GM19467 (cell line): Measurements from ENCODE around the gene SLC4A11.
A peak's percentile ranks its signal among the peaks of the same experiment; 100 is the strongest.
"Not testable (repeated sequence)": the region's sequence is repeated elsewhere in the genome, so short reads cannot be mapped to it uniquely, and the experiment has no call there.

Experiments
- ATAC-seq: cut with Tn5 transposase; IDR thresholded peaks from one replicate; pipeline ENCODE4 v1.9.1; 2021; ENCODE audit warnings: mild to moderate bottlenecking, moderate library complexity; ENCODE audit not compliant: unreplicated experiment

The SLC4A11 gene

DNA sequence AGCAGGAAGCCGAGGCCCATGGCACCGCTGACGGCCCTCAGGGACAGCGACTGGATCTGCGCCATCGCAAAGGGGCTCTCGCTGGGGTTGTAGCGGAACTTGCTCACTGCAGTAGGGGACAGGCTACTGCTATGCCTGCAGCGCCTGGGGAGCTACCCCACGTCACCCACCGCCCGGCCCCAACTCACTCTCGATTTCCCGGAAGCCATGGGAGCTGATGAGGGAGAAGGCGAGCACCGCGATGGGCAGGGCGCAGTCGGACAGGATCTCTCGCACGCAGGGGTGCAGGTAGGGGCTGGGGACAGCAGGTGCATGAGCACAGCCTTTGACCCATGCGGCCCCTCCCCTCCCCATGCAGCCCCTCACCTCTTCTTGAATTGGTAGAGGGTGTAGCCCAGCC is 9.8 kb downstream of the SLC4A11 start:
- ATAC-seq, result no peak

DNA sequence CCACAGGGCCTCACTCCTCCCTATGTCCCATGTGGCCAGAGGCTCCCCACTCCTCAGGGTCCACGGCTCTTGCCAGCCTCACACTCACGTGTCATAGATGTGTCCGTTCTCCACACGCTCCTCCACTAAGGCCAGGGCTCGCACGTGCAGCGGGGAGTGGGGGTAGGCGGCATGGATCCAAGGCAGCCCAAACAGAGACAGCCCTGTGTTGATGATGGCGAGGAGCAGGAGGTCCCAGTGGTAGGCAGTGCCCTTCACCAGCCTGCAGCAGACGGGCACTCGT is 10.3 kb downstream of the SLC4A11 start:
- ATAC-seq, result no peak

GRCh38 chr20:3227936-3228749 is 10.8 kb downstream of the SLC4A11 start:
- ATAC-seq, result no peak

DNA sequence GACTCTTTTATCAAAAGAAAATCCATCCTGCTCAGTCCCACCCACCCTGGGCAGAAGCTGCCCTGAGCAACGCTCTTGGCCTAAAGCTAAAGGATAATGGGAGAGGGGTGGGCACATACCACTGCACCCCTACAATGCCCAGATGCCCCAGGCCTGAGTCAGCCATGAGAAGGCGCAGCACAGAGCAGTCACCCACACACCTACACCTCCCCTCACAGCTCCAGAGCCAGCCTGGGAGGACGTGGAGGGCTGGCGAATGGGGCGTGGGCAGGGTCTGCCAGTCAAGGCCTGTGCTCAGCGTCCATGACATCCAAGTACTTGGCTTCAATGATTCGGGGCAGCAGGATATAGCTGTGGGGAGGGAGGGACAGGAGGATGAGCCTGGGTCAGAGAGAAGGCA is 11.5 kb downstream of the SLC4A11 start:
- no peak for ATAC-seq

DNA sequence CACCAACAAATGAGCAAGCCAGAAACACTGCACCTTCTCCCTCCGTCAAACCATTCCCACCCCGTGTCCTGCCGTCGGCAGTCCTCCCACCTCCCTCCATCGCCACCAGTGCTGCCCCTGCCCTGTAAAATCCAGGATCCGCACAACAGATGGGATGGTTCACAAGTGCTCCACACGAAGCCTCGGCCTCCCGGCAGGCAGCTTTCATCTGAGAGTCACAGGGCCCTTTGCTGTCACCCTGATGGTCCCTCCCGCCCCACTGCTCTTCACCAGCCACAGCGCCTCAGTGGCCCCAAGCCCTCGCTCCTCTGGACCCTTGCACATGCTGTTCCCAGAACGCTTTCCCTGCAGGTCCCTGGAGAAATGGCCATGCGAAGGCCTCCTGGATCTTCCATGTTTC is 12.1 kb downstream of the SLC4A11 start:
- no peak for ATAC-seq

- no peak for ATAC-seq
These were observed 12.9 kb downstream of the SLC4A11 start for GRCh38 chr20:3226093-3226492.

- ATAC-seq, result no peak
These were observed 14.1 kb downstream of the SLC4A11 start for GRCh38 chr20:3224681-3225421.

DNA sequence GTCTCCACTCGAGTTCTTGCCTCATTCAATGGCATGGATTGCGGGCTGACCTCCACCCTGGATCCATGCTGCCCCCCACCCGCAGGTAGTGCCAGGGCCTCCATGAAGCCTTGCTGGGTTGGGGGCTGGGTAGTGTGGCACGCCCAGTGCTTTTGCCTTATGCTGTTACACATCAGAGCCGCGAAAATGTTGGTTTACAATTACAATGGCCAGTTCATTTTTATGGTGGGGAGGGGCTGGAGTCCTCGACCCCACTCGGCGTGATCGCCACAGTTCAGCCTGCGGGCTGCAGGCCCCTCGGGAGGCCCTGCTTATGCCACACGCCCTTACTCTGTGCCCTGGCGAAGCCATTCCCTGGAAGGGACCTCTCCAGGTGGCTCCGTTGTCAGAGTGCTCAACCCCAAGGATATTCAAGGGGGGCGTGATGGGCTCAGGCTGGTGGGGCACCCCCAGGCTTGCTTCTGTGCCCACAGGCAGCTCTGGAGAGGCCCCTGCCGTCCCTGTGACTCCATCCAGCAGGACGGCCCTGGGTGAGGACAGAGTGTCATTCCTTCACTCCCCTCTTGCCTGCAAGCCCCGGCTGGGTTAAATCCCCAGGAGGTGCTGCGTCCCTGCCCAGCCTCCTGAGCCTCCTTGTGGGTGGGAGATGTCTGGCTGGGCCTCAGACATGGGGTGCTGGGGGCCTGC is 14.9 kb downstream of the SLC4A11 start:
- ATAC-seq, result no peak

DNA sequence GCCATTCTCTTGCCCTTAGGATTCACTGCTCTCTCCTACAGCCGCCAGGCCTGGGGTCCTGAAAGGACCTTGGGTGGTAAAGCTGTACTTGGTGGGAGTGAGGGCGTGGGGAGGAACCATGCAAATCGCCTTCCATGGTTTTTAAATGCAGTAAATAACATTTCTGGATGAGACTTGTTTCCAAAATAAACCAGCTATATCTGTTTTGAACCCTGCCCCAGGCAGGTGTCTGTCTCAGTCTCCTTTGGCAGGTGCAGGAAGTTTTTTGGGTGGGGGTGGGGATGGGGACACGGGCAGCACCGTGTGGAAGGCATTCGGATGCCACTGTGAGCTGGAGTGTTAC is 15.4 kb downstream of the SLC4A11 start:
- no peak for ATAC-seq

- ATAC-seq, result peak; percentile 61
These were observed 16.1 kb downstream of the SLC4A11 start for GRCh38 chr20:3222635-3223600.

DNA sequence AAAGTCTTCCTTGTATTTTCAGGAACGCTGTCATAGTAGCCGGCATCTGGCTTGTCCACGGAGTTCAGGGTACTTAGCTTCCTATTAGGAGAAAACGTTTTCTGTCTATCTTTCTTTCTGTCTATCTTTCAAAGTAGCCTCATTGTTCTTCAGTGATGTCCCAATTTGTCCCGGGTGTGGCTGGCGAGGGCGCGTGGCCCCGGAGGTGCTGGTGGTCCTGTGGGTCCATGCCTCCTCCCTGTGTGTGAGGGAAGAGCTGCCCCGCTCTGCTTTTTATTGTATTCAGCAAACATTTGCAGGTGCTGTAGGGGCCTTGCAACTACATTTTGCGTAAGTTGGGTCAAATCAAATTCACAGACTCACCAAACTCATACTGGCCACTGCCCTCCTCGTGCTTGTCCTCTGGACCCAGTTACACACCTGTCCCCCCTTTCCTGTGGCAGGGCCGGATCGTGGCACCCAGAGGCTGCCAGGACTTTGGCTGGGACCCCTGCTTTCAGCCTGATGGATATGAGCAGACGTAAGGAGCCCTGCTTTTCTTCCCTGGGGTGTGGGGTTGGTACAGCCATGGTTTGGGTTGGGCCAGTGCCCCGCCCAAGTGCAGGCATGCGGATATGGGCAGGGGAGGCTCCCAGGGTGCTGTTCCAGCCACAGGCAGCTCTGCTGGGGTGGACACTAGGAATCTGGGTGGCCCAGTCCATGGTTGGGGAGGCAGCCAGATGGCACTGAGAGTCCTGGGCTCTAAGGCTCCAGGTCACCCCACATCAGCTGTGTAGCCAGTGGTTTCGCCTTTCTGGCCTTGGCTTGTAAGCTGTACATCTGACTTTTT is 17.4 kb downstream of the SLC4A11 start:
- no peak for ATAC-seq

GRCh38 chr20:3218307-3218988 is 20.5 kb downstream of the SLC4A11 start:
- ATAC-seq, result peak; percentile 55

DNA sequence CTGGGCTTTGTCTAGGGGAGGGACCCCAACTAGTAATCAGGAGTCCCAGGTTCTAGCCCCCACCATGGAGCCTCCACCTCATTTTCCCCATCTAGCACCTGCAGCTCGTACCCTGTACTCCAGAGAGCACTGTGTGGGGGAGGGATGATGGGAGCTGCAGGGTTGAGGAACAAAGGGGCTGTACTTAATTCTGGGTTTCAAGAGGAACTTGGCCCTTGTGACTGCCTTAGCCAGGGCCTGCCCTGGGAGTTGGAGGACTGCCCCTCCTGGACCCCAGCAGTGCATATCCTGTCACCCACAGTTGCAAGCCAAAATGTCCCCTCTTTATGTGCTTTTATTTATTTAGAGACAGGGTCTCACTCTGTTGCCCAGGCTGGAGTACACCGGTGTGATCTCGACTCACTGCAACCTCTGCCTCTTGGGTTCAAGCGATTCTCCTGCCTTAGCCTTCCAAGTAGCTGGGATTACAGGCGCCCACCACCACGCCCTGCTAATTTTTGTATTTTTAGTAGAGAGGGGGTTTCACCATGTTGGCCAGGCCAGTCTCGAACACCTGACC is 23.6 kb downstream of the SLC4A11 start:
- ATAC-seq, result not testable (repeated sequence)

- no peak for ATAC-seq
These were observed 25.8 kb downstream of the SLC4A11 start for GRCh38 chr20:3213226-3213625.

DNA sequence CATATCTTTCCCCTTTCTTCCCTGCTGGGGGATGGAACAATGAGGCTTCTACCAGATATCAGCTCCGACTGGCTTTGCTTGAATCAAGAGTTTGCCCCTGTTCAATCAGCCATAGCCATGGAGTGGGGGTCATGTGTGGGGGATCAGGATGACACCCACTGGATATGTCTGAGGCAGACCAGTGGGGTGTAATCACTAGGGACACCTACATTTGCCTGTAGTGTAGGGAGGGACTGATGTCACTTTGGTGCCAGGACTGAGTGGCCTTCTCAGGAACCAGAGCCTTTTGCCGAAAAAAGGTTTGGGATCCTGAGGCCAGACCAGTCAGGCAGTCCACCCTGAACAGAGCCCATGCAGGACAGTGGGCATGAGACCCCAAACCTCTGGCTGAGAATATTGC is 28.6 kb downstream of the SLC4A11 start:
- ATAC-seq, result no peak

GRCh38 chr20:3209946-3210317 is 29.1 kb downstream of the SLC4A11 start:
- ATAC-seq, result no peak

- ATAC-seq, result no peak
These were observed 29.6 kb downstream of the SLC4A11 start, which contains the start of gene ITPA for GRCh38 chr20:3209257-3209945. TSS of gene ITPA (plus strand) at chr20:3209498. CDS start at chr20:3209552, 54 bp downstream.

DNA sequence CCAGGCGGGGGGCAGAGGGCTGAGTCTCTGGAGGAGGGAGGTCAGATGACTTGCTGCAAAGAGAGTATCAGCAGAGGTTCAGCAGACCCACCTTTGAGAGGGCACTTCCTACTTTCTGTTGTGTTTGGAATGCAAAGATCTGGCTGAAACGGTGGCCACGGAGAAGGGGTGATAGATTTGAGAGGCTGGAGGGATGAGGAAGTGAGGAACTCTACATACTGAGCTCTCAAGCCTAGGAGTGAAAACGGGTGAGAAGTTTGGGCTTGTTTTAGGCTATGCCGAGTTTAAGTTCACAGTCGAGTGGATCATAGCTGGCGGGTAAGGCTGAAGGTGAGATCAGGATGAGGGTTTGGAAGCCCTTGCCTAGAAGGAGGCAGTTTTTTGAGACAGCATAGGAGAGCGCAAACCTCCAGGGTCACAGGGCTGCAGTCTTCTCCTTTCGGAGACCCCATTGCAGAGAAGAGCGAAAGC is 30.2 kb downstream of the SLC4A11 start:
- ATAC-seq, result no peak
